NCI-H1048 (cell line): Measurements from ENCODE around the gene RSPH6A.

Experiments used
- DNase-seq: peaks from one replicate; lab custom pipeline; 2025; lab: John Stamatoyannopoulos, UW

Gene RSPH6A

DNA sequence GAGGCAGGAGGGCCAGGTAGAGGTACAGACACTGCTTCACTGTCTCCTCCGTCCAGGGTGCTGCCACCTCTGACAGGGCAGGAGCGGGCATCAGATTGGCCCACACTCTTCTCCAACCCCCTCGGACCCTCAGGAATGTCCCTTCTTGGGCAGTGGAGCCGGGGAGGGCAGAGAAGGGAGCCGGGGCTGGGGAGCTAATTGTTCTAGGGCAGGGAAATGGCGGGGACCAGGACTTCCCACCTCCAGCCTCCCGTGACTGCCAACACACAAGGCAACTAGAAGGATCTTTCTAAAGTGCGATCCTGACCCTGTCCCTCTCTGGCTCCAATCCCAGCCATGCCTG lies 10.1 kb upstream of the RSPH6A start:
- no peak for DNase-seq

DNA sequence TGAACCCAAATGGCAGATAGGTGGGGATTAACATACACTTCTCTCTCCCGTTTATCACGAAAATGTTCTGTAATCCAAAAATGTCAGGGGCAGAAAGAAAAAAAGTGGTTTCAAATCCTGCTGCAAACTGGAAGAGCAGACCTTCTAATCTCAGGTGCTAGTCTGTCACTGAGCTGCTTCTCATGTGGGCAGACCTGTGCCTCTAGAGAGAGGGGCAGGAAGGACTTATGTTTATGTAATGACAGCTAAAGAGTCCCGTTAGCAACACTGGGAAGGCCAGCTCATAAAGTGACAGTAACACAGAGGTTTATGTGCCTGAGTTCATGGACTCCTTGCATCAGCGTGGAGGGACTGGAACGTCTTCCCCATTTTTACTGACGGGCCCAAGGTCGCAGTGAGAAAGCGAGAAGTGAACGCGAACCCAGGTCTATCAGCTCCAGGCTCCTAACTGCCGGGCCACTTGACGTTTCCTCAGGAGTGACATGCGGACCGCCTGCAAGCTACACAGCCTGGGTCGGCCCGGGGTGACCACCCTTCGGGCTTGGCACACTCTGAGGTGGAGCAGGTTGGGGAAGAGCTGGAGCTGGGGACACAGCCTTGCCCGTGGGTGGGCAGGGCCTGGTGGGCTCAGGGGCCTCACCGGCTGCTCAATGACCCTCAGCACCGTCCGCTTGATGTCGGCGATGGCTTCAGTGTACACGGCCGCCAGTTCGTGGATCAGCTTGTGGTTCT lies 9.6 kb upstream of the RSPH6A start:
- no peak for DNase-seq

GRCh38 chr19:45824041-45824471 lies 8.9 kb upstream of the RSPH6A start:
- DNase-seq, result no peak

- DNase-seq, result no peak
Measured at GRCh38 chr19:45823182-45823581, 8.1 kb upstream of the RSPH6A start.

GRCh38 chr19:45822716-45823115 lies 7.6 kb upstream of the RSPH6A start:
- no peak for DNase-seq

GRCh38 chr19:45821570-45821969 lies 6.5 kb upstream of the RSPH6A start:
- DNase-seq, result no peak

DNA sequence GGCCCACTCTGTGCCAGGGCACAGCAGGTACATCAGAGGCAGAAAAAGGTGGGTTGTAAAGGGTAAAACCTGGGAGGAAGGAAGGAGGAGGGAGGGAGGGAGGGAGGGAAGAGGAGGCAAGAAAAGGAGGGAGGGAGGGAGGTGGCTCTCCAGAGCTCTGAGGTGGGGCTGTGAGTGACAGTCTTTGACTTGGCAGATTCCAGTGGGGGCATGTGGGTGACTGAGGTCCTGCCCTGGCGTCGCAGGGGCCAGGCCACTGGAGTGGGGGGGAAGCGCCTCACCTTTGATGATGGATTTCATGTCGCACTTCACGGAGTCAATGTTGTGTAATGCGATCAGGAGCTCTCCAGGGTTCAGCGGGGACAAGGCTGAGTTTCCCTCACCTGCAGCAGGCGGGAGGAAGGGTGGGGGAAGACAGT lies 6.0 kb upstream of the RSPH6A start:
- DNase-seq, result no peak

GRCh38 chr19:45820413-45821102 lies 5.5 kb upstream of the RSPH6A start:
- DNase-seq, result no peak

GRCh38 chr19:45819769-45820168 lies 4.7 kb upstream of the RSPH6A start:
- no peak for DNase-seq

- DNase-seq, result no peak
Measured at GRCh38 chr19:45817725-45818301, 2.7 kb upstream of the RSPH6A start.

DNA sequence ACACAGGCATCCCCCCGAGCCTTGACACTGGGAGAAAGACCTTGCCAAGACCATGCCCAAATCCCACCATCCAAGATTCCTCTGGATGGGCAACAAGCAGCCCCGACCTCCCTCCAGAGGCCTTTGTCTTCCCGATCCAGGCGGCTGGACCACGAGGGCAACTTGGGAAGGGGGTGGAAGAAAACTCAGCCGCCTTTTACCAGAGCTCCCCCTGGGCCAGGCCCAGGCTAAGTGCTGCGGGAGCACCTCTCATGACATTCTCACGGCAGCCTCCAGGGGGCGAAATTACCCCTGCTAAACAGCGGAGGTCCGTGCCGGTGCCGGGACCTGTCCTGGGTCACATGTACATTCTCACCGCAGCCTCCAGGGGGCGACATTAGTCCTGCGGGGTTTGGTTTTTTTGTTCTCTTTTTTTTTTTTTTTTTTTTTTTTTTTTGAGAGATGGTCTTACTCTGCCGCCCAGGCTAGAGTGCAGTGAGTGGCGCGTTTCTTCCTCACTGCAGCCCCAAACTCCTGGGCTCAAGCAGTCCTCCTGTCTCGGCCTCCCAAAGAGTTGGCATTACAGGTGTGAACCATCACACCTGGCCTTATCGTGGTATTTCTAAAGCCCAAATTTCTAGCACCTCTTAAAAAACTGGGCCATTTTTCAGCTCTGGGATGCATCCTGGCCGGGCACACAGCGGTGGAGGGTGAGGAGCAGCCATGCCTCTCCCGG lies 2.1 kb upstream of the RSPH6A start:
- DNase-seq, result peak; percentile 85

DNA sequence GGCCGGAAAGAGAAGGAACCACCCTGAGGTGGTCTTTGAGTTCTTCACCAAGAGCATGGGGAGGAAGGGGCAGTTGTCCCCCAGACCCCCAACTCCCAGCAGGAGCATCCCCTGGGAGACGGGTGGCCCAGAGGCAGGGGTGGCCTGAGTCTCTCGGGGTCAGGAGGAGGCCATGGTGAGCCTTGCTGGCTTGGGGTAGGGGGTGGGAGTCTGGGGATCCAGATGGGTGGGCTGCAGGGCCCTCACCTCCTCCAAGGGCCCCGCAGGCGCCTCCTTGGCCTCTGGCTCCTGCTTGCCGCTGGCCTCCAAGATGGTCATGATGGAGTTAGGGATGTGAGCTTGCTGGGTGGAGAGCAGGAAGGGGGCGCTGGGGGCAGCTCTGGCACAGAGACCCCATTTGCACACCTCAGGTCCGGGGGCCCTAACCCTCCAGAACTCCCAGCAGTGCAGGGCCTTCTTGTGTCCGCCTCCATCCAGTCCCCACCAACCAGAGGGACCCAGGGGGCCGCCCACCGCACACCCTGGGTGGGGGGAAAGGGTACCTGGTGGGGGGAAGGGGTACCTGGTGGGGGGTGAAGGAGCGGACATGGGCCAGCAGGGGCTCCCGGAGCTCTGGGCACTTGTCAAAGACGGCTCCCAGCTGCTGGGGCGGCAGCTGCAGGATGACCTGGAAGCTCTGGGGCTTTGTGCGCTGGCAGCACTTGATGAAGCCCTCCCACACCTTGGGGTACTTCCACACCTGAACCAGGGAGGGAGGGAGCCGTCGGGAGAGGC lies 1.3 kb upstream of the RSPH6A start:
- no peak for DNase-seq

- DNase-seq, result no peak
Measured at GRCh38 chr19:45815481-45816216, 541 bp upstream of the RSPH6A start.

GRCh38 chr19:45814166-45814780 lies 835 bp downstream of the RSPH6A start:
- DNase-seq, result no peak

DNA sequence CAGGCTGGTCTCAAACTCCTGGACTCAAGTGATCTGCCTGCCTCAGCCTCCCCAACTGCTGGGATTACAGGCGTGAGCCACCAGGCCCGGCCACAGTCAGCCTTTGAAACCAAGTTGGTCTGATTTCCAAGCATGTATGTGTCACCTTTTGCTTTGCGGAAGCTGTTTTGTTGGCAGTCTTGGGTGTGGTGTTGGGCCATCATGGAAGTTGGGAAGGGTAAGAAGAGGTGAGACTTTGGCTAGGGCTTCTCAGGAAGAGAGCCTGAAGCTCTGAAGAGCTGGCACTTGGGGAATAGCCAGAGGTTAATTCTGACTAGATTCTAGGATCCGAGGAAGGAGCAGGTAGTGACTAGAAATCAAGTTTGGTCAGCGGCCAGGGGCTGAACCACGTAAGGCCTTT lies 2.8 kb downstream of the RSPH6A start:
- DNase-seq, result no peak

- DNase-seq, result no peak
Measured at GRCh38 chr19:45809643-45810159, 5.4 kb downstream of the RSPH6A start.

DNA sequence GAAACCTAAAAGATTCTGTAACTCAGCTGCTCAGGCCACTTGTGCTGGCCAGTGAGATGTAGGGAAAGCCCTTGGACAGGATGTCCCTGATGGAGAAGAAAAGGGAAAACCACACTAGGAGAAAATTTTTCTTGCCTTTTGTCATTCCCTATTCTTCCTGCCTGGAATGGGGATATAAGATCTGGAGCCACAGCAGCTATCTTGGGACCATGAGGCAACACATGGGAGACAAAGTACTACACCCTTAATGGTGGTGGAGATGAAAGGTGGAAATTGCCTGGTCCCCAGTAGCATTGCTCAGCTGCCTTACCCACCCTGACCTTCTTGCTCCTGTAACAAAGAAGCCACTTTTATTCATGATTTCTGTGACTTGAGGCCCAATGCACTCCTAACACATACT lies 9.4 kb downstream of the RSPH6A start:
- DNase-seq, result no peak

DNA sequence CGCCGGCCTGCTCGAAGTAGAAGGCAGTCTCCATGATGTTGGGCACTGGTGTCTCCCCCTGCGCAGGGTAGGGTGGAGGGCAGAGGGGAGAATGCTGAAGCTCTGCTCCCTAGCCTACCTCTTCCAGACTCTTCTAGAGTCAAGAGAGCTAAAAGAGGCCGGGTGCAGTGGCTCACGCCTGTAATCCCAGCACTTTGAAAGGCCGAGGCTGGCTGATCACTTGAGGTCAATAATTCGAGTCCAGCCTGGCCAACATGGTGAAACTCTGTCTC lies 10.2 kb downstream of the RSPH6A start:
- DNase-seq, result no peak

- DNase-seq, result no peak
Measured at GRCh38 chr19:45804140-45804958, 10.8 kb downstream of the RSPH6A start.

DNA sequence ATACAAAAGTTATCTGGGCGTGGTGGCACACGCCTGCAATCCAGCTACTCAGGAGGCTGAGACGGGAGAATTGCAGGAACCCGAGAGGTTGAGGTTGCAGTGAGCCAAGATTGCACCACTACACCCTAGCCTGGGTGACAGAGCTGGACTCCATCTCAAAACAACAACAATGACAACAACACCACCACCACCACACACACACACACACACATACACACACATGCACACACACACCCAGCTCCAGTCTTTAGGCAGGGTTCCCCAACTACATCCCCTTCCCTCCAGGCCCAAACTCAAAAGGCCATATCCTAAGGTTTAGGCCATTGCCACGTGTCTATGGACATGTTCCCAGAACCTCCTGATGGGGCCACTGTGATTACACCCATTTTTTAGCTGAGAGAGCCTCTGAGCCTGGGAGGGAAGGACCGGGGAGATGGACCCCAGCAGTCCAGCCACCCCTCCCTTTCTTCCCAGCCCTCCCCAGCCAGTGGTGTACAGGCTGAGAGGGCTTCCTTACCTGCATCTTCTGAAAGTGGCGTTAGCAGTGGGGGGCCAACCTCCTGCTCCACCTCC lies 13.4 kb downstream of the RSPH6A start:
- no peak for DNase-seq
